Measurements from ENCODE around the gene ANKRD33B.

DNA sequence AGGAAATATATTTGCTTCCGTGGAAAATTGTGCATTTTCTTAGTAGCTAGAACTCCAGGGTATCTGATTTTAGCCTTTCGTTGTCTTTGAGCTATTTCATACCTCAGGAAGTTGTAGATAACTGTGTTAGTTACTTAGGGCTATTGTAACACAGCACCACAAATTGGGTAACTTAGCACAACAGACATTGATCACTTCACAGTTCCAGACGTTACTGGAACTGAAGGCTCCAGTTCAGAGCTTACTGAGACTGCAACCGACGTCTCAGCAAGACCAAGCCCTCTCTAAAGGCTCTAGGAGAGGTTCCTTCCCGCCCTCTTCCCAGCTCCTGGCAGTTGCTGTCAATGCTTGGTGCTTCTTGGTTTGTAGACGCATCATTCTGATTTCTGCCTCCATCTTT is 17.7 kb upstream of the ANKRD33B start:
- TF ChIP-seq, protein P1, sequence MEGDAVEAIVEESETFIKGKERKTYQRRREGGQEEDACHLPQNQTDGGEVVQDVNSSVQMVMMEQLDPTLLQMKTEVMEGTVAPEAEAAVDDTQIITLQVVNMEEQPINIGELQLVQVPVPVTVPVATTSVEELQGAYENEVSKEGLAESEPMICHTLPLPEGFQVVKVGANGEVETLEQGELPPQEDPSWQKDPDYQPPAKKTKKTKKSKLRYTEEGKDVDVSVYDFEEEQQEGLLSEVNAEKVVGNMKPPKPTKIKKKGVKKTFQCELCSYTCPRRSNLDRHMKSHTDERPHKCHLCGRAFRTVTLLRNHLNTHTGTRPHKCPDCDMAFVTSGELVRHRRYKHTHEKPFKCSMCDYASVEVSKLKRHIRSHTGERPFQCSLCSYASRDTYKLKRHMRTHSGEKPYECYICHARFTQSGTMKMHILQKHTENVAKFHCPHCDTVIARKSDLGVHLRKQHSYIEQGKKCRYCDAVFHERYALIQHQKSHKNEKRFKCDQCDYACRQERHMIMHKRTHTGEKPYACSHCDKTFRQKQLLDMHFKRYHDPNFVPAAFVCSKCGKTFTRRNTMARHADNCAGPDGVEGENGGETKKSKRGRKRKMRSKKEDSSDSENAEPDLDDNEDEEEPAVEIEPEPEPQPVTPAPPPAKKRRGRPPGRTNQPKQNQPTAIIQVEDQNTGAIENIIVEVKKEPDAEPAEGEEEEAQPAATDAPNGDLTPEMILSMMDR (IDR thresholded peaks at IDR 0.05; ENCODE audit: low read length): no peak
- no peak for TF ChIP-seq EZH2 (optimal IDR thresholded peaks at IDR 0.05; ENCODE audit: low read depth, low read length)

Data from MM.1S (cell line).